GM10248 (cell line): ENCODE results near the gene STARD13.

Source experiments
- CTCF ChIA-PET: fragments of 300-600 bp; sonication (Branson Sonifier 250); formaldehyde crosslinking; extraction: SDS; loops from one replicate; lab custom pipeline; 2021; ENCODE audit warnings: antibody characterized with exemption; lab: Yijun Ruan, JAX
- POLR2A ChIA-PET: fragments of 350-650 bp; sonication (Branson Sonifier 250); formaldehyde crosslinking; extraction: SDS; loops from one replicate; lab custom pipeline; 2020; ENCODE audit warnings: antibody characterized with exemption; lab: Yijun Ruan, JAX
- DNase-seq: peaks from one replicate; pipeline ENCODE4 v3.0.0; 2012; ENCODE audit errors: extremely low spot score
- CTCF ChIP-seq: IDR thresholded peaks from 2 replicates; pipeline ENCODE4 v1.5.1; 2012; ENCODE audit warnings: mild to moderate bottlenecking, low read depth; ENCODE audit errors: extremely low read depth, missing control alignments, control extremely low read depth

Gene STARD13

GRCh38 chr13:33103457-33103856 lies 182.1 kb downstream of the STARD13 start:
- ChIA-PET CTCF (interaction anchor here (1.4 kb wide), 1 partner anchor 9 kb away, joined by 5 read pairs; no protein-coding TSS in a partner anchor), POLR2A (no interaction called here)
- DNase-seq, result no peak
- no peak for TF ChIP-seq CTCF

DNA sequence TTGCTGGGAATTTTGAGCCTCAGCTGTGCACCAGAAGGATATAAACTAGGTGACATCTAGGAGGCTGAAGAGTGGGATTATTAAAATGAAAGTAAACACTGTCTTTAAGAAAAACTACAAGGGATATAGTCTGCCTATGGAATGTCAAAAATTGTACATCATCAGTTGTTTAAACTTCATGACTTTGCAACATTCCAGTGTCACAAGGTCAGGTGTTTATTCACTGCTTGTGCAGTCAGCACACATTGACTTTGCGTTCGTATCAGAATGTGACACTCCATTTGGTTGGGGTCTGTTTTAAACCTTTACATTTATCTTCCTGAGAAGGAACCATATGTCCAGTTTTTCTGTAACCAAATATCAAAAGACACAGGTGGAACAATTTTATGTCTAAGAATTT lies 183.7 kb downstream of the STARD13 start:
- ChIA-PET CTCF (no interaction called here), POLR2A (no interaction called here)
- no peak for DNase-seq
- no peak for TF ChIP-seq CTCF

DNA sequence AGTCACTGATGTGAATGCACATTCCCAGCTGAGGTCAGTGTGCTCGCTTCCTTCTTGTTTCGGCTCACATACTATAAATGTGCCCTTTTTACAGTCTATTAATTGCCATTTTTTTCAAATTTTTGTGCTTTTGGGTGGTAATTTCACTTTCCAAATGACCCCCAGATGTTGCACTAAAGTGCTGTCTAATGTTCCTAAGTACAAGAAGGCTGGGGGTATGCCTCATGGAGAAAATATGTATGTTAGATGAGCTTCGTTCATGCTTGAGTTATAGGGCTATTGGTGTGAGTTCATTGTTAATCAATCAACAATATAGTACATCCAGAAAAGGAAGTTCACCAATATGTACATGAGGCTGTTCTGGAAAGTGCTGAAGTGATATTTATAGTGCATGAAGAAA lies 184.7 kb downstream of the STARD13 start:
- POLR2A ChIA-PET, result no interaction called here
- CTCF ChIA-PET, result interaction anchor here (1.5 kb wide), 1 partner anchor 104 kb away, joined by 4 read pairs; no protein-coding TSS in a partner anchor
- no peak for TF ChIP-seq CTCF
- no peak for DNase-seq

GRCh38 chr13:33099860-33100259 lies 185.7 kb downstream of the STARD13 start:
- TF ChIP-seq CTCF, result no peak
- no peak for DNase-seq
- ChIA-PET POLR2A (no interaction called here), CTCF (interaction anchor here (0.8 to 1.7 kb wide), 5 partner anchors 10 to 105 kb away, joined by 3 to 10 read pairs (median 4); no protein-coding TSS in a partner anchor)

GRCh38 chr13:33096886-33097605 lies 188.5 kb downstream of the STARD13 start:
- DNase-seq, result no peak
- ChIA-PET CTCF (interaction anchor here (0.8 to 1.3 kb wide), 4 partner anchors 9 to 446 kb away, joined by 3 to 4 read pairs (median 3); no protein-coding TSS in a partner anchor), POLR2A (no interaction called here)
- TF ChIP-seq CTCF, result no peak

GRCh38 chr13:33092073-33092987 lies 193.2 kb downstream of the STARD13 start:
- no peak for TF ChIP-seq CTCF
- POLR2A ChIA-PET, result no interaction called here
- DNase-seq, result no peak
- CTCF ChIA-PET, result interaction anchor here (1.4 to 1.5 kb wide), 2 partner anchors 9 to 14 kb away, joined by 4 read pairs; no protein-coding TSS in a partner anchor
